ENCODE data around the gene RAB44. TPM values are rescaled to one million over a fixed set of nuclear protein-coding genes. Genes with fewer than 3 reads are reported as not detected.

Gene RAB44
- total and polyA plus RNA-seq, 2 of the 13 experiments (the other 11 are each of a cell fraction or from before 2014, with no cell fraction given) = not detected

DNA sequence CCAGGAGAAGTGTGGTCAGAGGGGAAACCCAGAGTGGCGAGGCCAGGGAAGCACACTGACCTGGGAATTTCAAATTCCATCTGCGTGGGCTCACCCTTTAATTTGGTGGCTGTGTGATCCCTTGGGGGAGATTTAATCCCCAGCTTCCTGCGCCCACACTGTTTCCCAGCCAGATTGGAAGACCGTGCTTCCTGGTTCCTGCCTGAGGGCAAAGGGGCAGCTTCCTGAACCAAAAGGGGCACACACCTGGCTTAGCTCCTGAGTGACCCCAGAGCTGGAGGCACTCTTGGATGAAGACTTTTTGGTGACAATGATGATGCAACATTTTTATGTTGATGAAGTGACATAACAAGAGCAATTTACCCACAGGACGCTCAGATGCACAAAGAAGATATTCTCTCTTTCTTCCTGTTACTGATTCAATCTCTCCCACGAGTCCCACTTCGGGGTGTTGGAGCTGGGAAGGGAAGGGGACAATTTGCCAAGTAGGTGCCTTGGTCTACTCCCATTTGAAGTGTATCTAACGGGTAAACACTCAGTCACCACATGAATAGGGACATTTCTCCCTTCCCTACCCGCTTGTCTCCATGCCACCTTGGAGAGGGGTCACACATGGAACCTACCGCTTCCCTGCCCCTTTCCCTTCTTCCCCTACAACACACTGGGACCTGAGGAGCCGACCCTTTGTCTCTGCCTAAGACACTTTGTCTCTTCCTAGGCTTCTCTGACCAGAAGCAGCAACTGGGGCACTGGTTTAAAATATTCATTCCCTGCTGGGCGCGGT is 47.7 kb upstream of the RAB44 start (continued):
- no peak for TF ChIP-seq ARID5B (CRISPR knock-in tag; IDR thresholded peaks at IDR 0.05)
- no peak for TF ChIP-seq ZNF605 (CRISPR knock-in tag; IDR thresholded peaks at IDR 0.05)
- no peak for TF ChIP-seq KMT2A (CRISPR knock-in tag; IDR thresholded peaks at IDR 0.05)
- no peak; the same call in 1 of the 2 replicates for TF ChIP-seq ETV5 (CRISPR knock-in tag; IDR thresholded peaks at IDR 0.05; ENCODE audit: borderline replicate concordance)
- TF ChIP-seq SMAD9 (CRISPR knock-in tag; IDR thresholded peaks at IDR 0.05) = no peak
- peak; percentile 62 for TF ChIP-seq ELF1 (CRISPR knock-in tag; IDR thresholded peaks at IDR 0.05)

GRCh38 chr6:36650848-36651478 is 46.7 kb upstream of the RAB44 start:
- Histone ChIP-seq H3K27ac (ENCODE audit: extremely low read length, insufficient read depth, low read length) (no peak overlapping the region), H3K9ac (ENCODE audit: insufficient read depth, low read depth, low read length) (no peak overlapping the region), H3K27me3 (ENCODE audit: control insufficient read depth in 1 of 2, insufficient read depth in 2 of 2, low read length in 2 of 2) (peaks cover 0 to 38% of the 10 kb centered on the region in 2 experiments; a peak in 4 of 5 replicates), H3K4me1 (ENCODE audit: insufficient read depth, low read length) (peaks cover 43% of the 10 kb centered on the region), H3K79me2 (ENCODE audit: insufficient read depth, low read length) (no peaks in the 10 kb centered on the region), H4K20me1 (ENCODE audit: insufficient read depth, low read length) (no peaks in the 10 kb centered on the region), H3K4me2 (ENCODE audit: low read depth, low read length) (peak overlapping the region; percentile 39), H3K36me3 (replicated peaks in 1 of 2; ENCODE audit: control insufficient read depth in 1 of 2, insufficient read depth in 2 of 2, low read length in 2 of 2) (no peaks in the 10 kb centered on the region), H3K9me3 (ENCODE audit: low read length) (no peaks in the 10 kb centered on the region), H3K4me3 (replicated peaks in 1 of 3; ENCODE audit: insufficient read depth in 1 of 3, low read depth in 2 of 3, low read length in 3 of 3) (no peak overlapping the region), H2AFZ (ENCODE audit: low read length) (no peak overlapping the region)
- ATAC-seq (peak; percentile 58), FAIRE-seq (peak; percentile 66), DNase-seq (ENCODE audit: low spot score) (peak; percentile 59)
- BruUV-seq (replicated peaks) = no TSS peak
- 0% methylated on average over 2 of the region's 2 CpGs for WGBS (ENCODE audit: low lambda C conversion rate)
- intact Hi-C loops (cut with micrococcal nuclease; ENCODE audit: unreplicated experiment) (no loop called here), in situ Hi-C loops (cut with HindIII; ENCODE audit: extremely low pct_ligation_motif_present, low pct_unique_long_range_greater_than_20kb) (no loop called here)
- CTCF ChIA-PET (ENCODE audit: low intra/inter-chr PET ratio, low total read pairs) = no interaction called here
- POLR2A ChIA-PET = interaction anchor here (1.1 to 6.0 kb wide), 3 partner anchors 8 to 26 kb away, joined by 4 to 33 read pairs (median 6); partner anchors contain the start of gene CDKN1A
- TF ChIP-seq SAP130 (CRISPR knock-in tag; IDR thresholded peaks at IDR 0.05; ENCODE audit: low read depth) (peak; percentile 27; the same call in 1 of the 2 replicates), TGIF2 (CRISPR knock-in tag; IDR thresholded peaks at IDR 0.05) (no peak), MIER3 (CRISPR knock-in tag; IDR thresholded peaks at IDR 0.05; ENCODE audit: borderline replicate concordance) (0 out of 2 replicates have a peak, but pooled peaks have one; percentile 43), NR2F1 (CRISPR knock-in tag; IDR thresholded peaks at IDR 0.05) (no peak), MLXIP (CRISPR knock-in tag; IDR thresholded peaks at IDR 0.05; ENCODE audit: borderline replicate concordance) (no peak)
- TF ChIP-seq, protein P1, sequence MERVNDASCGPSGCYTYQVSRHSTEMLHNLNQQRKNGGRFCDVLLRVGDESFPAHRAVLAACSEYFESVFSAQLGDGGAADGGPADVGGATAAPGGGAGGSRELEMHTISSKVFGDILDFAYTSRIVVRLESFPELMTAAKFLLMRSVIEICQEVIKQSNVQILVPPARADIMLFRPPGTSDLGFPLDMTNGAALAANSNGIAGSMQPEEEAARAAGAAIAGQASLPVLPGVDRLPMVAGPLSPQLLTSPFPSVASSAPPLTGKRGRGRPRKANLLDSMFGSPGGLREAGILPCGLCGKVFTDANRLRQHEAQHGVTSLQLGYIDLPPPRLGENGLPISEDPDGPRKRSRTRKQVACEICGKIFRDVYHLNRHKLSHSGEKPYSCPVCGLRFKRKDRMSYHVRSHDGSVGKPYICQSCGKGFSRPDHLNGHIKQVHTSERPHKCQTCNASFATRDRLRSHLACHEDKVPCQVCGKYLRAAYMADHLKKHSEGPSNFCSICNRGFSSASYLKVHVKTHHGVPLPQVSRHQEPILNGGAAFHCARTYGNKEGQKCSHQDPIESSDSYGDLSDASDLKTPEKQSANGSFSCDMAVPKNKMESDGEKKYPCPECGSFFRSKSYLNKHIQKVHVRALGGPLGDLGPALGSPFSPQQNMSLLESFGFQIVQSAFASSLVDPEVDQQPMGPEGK (CRISPR knock-in tag; IDR thresholded peaks at IDR 0.05) = 0 out of 2 replicates have a peak, but pooled peaks have one; percentile 52
